GM12891 (cell line): ENCODE measurements around the gene CYB5R4.
"Not testable (repeated sequence)": the region's sequence is repeated elsewhere in the genome, so short reads cannot be mapped to it uniquely, and the experiment has no call there.

ENCODE experiments used
- PAX5 ChIP-seq: IDR thresholded peaks from 2 replicates; pipeline ENCODE4 v1.6.1; 2011; ENCODE audit warnings: low read length, moderate library complexity, mild to moderate bottlenecking; ENCODE audit not compliant: insufficient read depth, severe bottlenecking
- POLR2A ChIP-seq: IDR thresholded peaks from 2 replicates; pipeline ENCODE4 v1.6.1; 2011; ENCODE audit warnings: low read depth, low read length, control low read depth
- POLR2AphosphoS5 ChIP-seq: IDR thresholded peaks from 2 replicates; pipeline ENCODE4 v1.6.1; 2011; ENCODE audit warnings: low read depth, low read length, control low read depth
- POU2F2 ChIP-seq: IDR thresholded peaks from 2 replicates; pipeline ENCODE4 v1.6.1; 2011; ENCODE audit warnings: low read depth, mild to moderate bottlenecking, control low read depth, low read length, moderate library complexity

DNA sequence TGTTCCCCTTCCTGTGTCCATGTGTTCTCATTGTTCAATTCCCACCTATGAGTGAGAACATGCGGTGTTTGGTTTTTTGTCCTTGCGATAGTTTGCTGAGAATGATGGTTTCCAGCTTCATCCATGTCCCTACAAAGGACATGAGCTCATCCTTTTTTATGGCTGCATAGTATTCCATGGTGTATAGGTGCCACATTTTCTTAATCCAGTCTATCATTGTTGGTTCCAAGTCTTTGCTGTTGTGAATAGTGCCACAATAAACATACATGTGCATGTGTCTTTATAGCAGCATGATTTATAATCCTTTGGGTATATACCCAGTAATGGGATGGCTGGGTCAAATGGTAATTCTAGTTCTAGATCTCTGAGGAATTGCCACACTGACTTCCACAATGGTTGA is 37.6 kb downstream of the CYB5R4 start:
- not testable (repeated sequence) for TF ChIP-seq POLR2A, POLR2AphosphoS5, PAX5, POU2F2
